ENCODE measurements around the gene ZNF678. TPM values are rescaled to one million over a fixed set of nuclear protein-coding genes. Genes with fewer than 3 reads are reported as not detected.

ZNF678 gene
- total RNA-seq, 2 donors from 2014 or later = 11.2 to 22.4 TPM

- Histone ChIP-seq H3K4me1 (no peaks in the 10 kb centered on the region), H3K36me3 (replicated peaks in 1 of 2; ENCODE audit: insufficient read depth in 1 of 2, low read depth in 2 of 2) (peaks cover 9 to 18% of the 10 kb centered on the region in 2 donors), H3K9me3 (peaks cover 0 to 69% (median 0%) of the 10 kb centered on the region in 3 donors), H3K4me3 (no peak overlapping the region), H3K27me3 (no peaks in the 10 kb centered on the region), H3K27ac (no peak overlapping the region)
- DNase-seq = no peak
- TF ChIP-seq CTCF (IDR thresholded peaks at IDR 0.05) (no peak), POLR2A (IDR thresholded peaks at IDR 0.05) (no peak)
- intact Hi-C loops (cut with DNase I) = no loop called here
- 91% methylated on average over 6 of the region's 6 CpGs for WGBS, 2 donors
- no peak for ATAC-seq
These were observed 91.7 kb downstream of the ZNF678 start for GRCh38 chr1:227654858-227655752.

- H3K4me3 ChIP-seq = no peak overlapping the region
- intact Hi-C loops (cut with DNase I) = no loop called here
- H3K27me3 ChIP-seq = no peaks in the 10 kb centered on the region
- DNase-seq = no peak
- peaks cover 0 to 80% (median 0%) of the 10 kb centered on the region in 3 donors for H3K9me3 ChIP-seq
- no peak for TF ChIP-seq POLR2A (IDR thresholded peaks at IDR 0.05)
- no peaks in the 10 kb centered on the region for H3K4me1 ChIP-seq
- H3K27ac ChIP-seq = no peak overlapping the region
- peaks cover 0 to 5% of the 10 kb centered on the region in 2 donors for H3K36me3 ChIP-seq (replicated peaks in 1 of 2; ENCODE audit: insufficient read depth in 1 of 2, low read depth in 2 of 2)
- no peak for ATAC-seq
These were observed 98.1 kb downstream of the ZNF678 start for GRCh38 chr1:227661495-227661894.

GRCh38 chr1:227662933-227663332, 99.6 kb downstream of the ZNF678 start:
- Histone ChIP-seq H3K9me3 (peaks cover 0 to 82% (median 0%) of the 10 kb centered on the region in 3 donors), H3K27ac (no peak overlapping the region), H3K27me3 (no peaks in the 10 kb centered on the region), H3K36me3 (replicated peaks in 1 of 2; ENCODE audit: insufficient read depth in 1 of 2, low read depth in 2 of 2) (no peaks in the 10 kb centered on the region), H3K4me3 (no peak overlapping the region), H3K4me1 (no peaks in the 10 kb centered on the region)
- ATAC-seq (no peak), DNase-seq (no peak)
- intact Hi-C loops (cut with DNase I) = no loop called here
- WGBS, 2 donors = 94 to 96% methylated on average over 2 of the region's 2 CpGs
- TF ChIP-seq CTCF (IDR thresholded peaks at IDR 0.05) (no peak), POLR2A (IDR thresholded peaks at IDR 0.05) (no peak)

- peaks cover 0 to 76% (median 0%) of the 10 kb centered on the region in 3 donors for H3K9me3 ChIP-seq
- intact Hi-C loops (cut with DNase I) = no loop called here
- H3K27ac ChIP-seq = no peak overlapping the region
- no peak for DNase-seq
- TF ChIP-seq POLR2A (IDR thresholded peaks at IDR 0.05) = no peak
- TF ChIP-seq CTCF (IDR thresholded peaks at IDR 0.05) = no peak
- H3K4me1 ChIP-seq = no peaks in the 10 kb centered on the region
- no peaks in the 10 kb centered on the region for H3K36me3 ChIP-seq (replicated peaks in 1 of 2; ENCODE audit: insufficient read depth in 1 of 2, low read depth in 2 of 2)
- ATAC-seq = no peak
- H3K4me3 ChIP-seq = no peak overlapping the region
- H3K27me3 ChIP-seq = no peaks in the 10 kb centered on the region
- 91 to 98% methylated on average over 2 of the region's 2 CpGs for WGBS, 2 donors
These were observed 102.9 kb downstream of the ZNF678 start for GRCh38 chr1:227666286-227666685.

- Histone ChIP-seq H3K4me3 (no peak overlapping the region), H3K9me3 (peaks cover 0 to 46% (median 0%) of the 10 kb centered on the region in 3 donors), H3K4me1 (no peaks in the 10 kb centered on the region), H3K27me3 (no peaks in the 10 kb centered on the region), H3K27ac (no peak overlapping the region), H3K36me3 (replicated peaks in 1 of 2; ENCODE audit: insufficient read depth in 1 of 2, low read depth in 2 of 2) (no peaks in the 10 kb centered on the region)
- TF ChIP-seq POLR2A (IDR thresholded peaks at IDR 0.05) = no peak
- no peak for ATAC-seq
- intact Hi-C loops (cut with DNase I) = no loop called here
- DNase-seq = no peak
- WGBS, 2 donors = 97 to 100% methylated on average over 1 of the region's 1 CpG
These were observed 110.1 kb downstream of the ZNF678 start for GRCh38 chr1:227673441-227673840.

All from body of pancreas (tissue), 4 donors.